Peyer's patch (tissue), 4 donors: ENCODE results near the gene L3MBTL1. TPM values are rescaled to one million over a fixed set of nuclear protein-coding genes. Genes with fewer than 3 reads are reported as not detected.

ENCODE experiments used
- DNase-seq, 3 donors: peaks; one replicate each; pipeline ENCODE4 v3.0.0-alpha.2; 2017 to 2019
- H3K27ac ChIP-seq, 4 donors: fragments of 200-600 bp; sonication (generic); one replicate each; pipeline ENCODE4 v1.5.1; 2016 to 2019
- H3K27me3 ChIP-seq, 2 donors: fragments of 200-600 bp; sonication (generic); one replicate each; pipeline ENCODE4 v1.5.1; 2019
- H3K36me3 ChIP-seq, 3 donors: fragments of 200-600 bp; sonication (generic); one replicate each; pipeline ENCODE4 v1.5.1; 2016 to 2019
- H3K4me1 ChIP-seq, 4 donors: fragments of 200-600 bp; sonication (generic); one replicate each; pipeline ENCODE4 v1.5.1; 2016 to 2019
- H3K4me3 ChIP-seq, 4 donors: fragments of 200-600 bp; sonication (generic); 1 replicate in 3 of 4; 2 replicates in 1 of 4; pipeline ENCODE4 v1.5.1; 2016 to 2019; ENCODE audit warnings: mild to moderate bottlenecking in 1 of 4
- H3K9me3 ChIP-seq, 4 donors: fragments of 200-600 bp; sonication (generic); one replicate each; pipeline ENCODE4 v1.5.1; 2016 to 2019; ENCODE audit warnings: mild to moderate bottlenecking in 1 of 4
- CTCF ChIP-seq, 6 experiments: fragments of 450-650 bp in 4 of 6; fragments of 200-600 bp in 2 of 6; sonication (generic) in 1 of 6; IDR thresholded peaks; one replicate each; pipeline ENCODE4 v1.5.1; 2017 to 2019; ENCODE audit warnings: antibody characterized with exemption in 6 of 6, mild to moderate bottlenecking in 3 of 6, moderate library complexity in 1 of 6
- POLR2A ChIP-seq, 2 donors: fragments of 450-650 bp; IDR thresholded peaks; one replicate each; pipeline ENCODE4 v1.5.1; 2017; ENCODE audit warnings: antibody characterized with exemption in 2 of 2, mild to moderate bottlenecking in 2 of 2, moderate library complexity in 2 of 2
- total RNA-seq, 4 donors: library from RNA; depleted of rRNA; stranded (reverse); fragments of >200 nt; gene quantifications; one replicate each; pipeline ENCODE4 v1.1.0, GENCODE V29; 2016

L3MBTL1 gene
- total RNA-seq, result 10 to 100 TPM; 18.0 to 37.4 (median 31.2) TPM

GRCh38 chr20:43507150-43508080, at the start of gene L3MBTL1:
Gene L3MBTL1 (plus strand): TSS chr20:43507697. CDS start chr20:43513504, 5,807 bp downstream.
- Histone ChIP-seq H3K9me3 (no peaks in the 10 kb centered on the region), H3K27me3 (no peaks in the 10 kb centered on the region), H3K27ac (no peak within 1 kb of the TSS), H3K36me3 (no peaks in the 10 kb centered on the region), H3K4me1 (peaks cover 0 to 8% (median 3%) of the 10 kb centered on the region in 4 donors), H3K4me3 (peak within 1 kb of the TSS; percentile 32 to 70 (median 52))
- TF ChIP-seq CTCF (IDR thresholded peaks at IDR 0.05) (no peak), POLR2A (IDR thresholded peaks at IDR 0.05) (no peak)
- DNase-seq, result peak in 2 of 3 donors; percentile 53 to 63

- peak overlapping the region; percentile 99 to 100 (median 100) for H3K27ac ChIP-seq
- H3K27me3 ChIP-seq, result no peaks in the 10 kb centered on the region
- DNase-seq, result no peak
- H3K4me3 ChIP-seq, result peak overlapping the region; percentile 85 to 99 (median 96)
- H3K36me3 ChIP-seq, result peaks cover 0 to 44% (median 4%) of the 10 kb centered on the region in 3 donors
- peaks cover 0 to 22% (median 7%) of the 10 kb centered on the region in 4 donors for H3K4me1 ChIP-seq
- H3K9me3 ChIP-seq, result no peaks in the 10 kb centered on the region
- TF ChIP-seq POLR2A (IDR thresholded peaks at IDR 0.05) (no peak), CTCF (IDR thresholded peaks at IDR 0.05) (no peak)
These were observed 49.0 kb upstream of the L3MBTL1 start for GRCh38 chr20:43458422-43458924.

GRCh38 chr20:43459022-43459942, 48.2 kb upstream of the L3MBTL1 start:
- peak in 1 of 3 donors; percentile 57 for DNase-seq

GRCh38 chr20:43460172-43460829, 47.2 kb upstream of the L3MBTL1 start:
- Histone ChIP-seq H3K9me3 (no peaks in the 10 kb centered on the region), H3K4me3 (no peak overlapping the region), H3K4me1 (peaks cover 0 to 22% (median 7%) of the 10 kb centered on the region in 4 donors), H3K27ac (no peak overlapping the region), H3K27me3 (no peaks in the 10 kb centered on the region), H3K36me3 (peaks cover 0 to 63% (median 4%) of the 10 kb centered on the region in 3 donors)
- no peak for DNase-seq
- TF ChIP-seq CTCF (IDR thresholded peaks at IDR 0.05) (no peak), POLR2A (IDR thresholded peaks at IDR 0.05) (no peak)

More at GRCh38 chr20:43459022-43459942, 48.2 kb upstream of the L3MBTL1 start:
- Histone ChIP-seq H3K36me3 (peaks cover 0 to 53% (median 4%) of the 10 kb centered on the region in 3 donors), H3K4me3 (peak overlapping the region; percentile 85 to 99 (median 96)), H3K4me1 (peaks cover 0 to 22% (median 7%) of the 10 kb centered on the region in 4 donors), H3K27ac (peak overlapping the region; percentile 99 to 100 (median 100)), H3K9me3 (no peaks in the 10 kb centered on the region), H3K27me3 (no peaks in the 10 kb centered on the region)
- no peak for TF ChIP-seq CTCF (IDR thresholded peaks at IDR 0.05)
- no peak for TF ChIP-seq POLR2A (IDR thresholded peaks at IDR 0.05)
